Activated T-helper 1 cell treated with anti-CD3 and anti-CD28 coated beads, Interleukin-12 subunit alpha, Interleukin-12 subunit beta, Interleukin-2, Interleukin-4 antibody, amounts not matched to agents 30 ng/mL and 10 ng/mL and 1 ng/mL, durations not matched to agents 14 hours and 24 hours and 36 hours (primary cell): ENCODE data around the gene CCDC51. TPM values are rescaled to one million over a fixed set of nuclear protein-coding genes. Genes with fewer than 3 reads are reported as not detected.

Experiments
- DNase-seq: peaks from one replicate; pipeline ENCODE4 v3.0.0; 2021; ENCODE audit warnings: low spot score
- H3K27ac Mint-ChIP-seq: one replicate; pipeline ENCODE4 v1.8.0; 2021; ENCODE audit warnings: mild to moderate bottlenecking, mixed read lengths
- H3K27me3 Mint-ChIP-seq: one replicate; pipeline ENCODE4 v1.8.0; 2022; ENCODE audit warnings: mild to moderate bottlenecking, moderate library complexity, mixed read lengths; ENCODE audit not compliant: insufficient read depth
- H3K36me3 Mint-ChIP-seq: one replicate; pipeline ENCODE4 v1.8.0; 2021; ENCODE audit warnings: low read depth, mixed read lengths
- H3K4me1 Mint-ChIP-seq: one replicate; pipeline ENCODE4 v1.8.0; 2021; ENCODE audit warnings: low read depth, mixed read lengths
- H3K4me3 Mint-ChIP-seq: one replicate; pipeline ENCODE4 v1.8.0; 2021; ENCODE audit warnings: mild to moderate bottlenecking, moderate library complexity, mixed read lengths
- H3K9me3 Mint-ChIP-seq: one replicate; pipeline ENCODE4 v1.8.0; 2021; ENCODE audit warnings: mixed read lengths
- intact Hi-C: fragments of 100-400 bp; cut with micrococcal nuclease; formaldehyde crosslinking; loops from one replicate; pipeline ENCODE4 v1.15.1; 2024
- total RNA-seq: library from RNA; stranded (reverse); gene quantifications from 2 replicates; pipeline ENCODE4 v1.2.3, GENCODE V29; 2022

The CCDC51 gene
- total RNA-seq, 1 donor from 2014 or later = 26.3 TPM

DNA sequence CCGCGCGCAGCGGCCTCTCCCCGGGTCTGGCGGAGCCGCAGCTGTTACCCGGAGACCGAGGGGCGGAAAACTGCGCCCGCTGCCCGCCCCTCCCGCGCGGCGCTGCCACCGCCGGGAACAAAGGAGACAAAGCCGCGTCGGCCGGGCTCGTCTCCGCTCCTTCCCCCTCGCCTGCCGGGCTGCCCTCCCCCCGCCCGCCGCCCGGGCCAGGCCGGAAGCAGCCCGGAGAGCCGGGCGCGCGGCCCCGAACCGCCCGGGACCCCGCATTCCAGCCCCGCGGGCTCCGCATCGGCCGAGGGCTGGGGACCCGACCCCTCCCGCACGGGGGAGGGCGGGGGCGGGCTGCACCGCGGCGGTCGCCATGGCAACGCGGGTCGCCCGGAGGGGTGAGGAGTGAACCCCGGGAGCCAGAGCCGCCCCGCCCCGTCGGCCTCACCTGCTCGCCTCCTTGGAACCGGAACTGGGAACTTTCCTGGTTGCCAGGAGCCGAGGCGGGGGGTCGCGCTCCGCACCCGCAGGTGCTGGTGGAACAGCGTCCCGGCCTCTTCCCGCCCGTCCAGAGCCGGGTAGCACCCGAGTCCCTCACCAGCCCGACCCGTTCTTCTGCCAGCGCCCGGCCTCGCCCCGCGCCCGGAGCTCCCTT lies 10.5 kb downstream of the CCDC51 start:
- DNase-seq = peak; percentile 50
- Mint-ChIP-seq H3K4me1 (peaks cover 20% of the 10 kb centered on the region), H3K27me3 (peaks cover 16% of the 10 kb centered on the region), H3K27ac (no peak overlapping the region), H3K4me3 (peak overlapping the region; percentile 83), H3K36me3 (peaks cover 13% of the 10 kb centered on the region), H3K9me3 (no peaks in the 10 kb centered on the region)
- intact Hi-C loops = no loop called here

DNA sequence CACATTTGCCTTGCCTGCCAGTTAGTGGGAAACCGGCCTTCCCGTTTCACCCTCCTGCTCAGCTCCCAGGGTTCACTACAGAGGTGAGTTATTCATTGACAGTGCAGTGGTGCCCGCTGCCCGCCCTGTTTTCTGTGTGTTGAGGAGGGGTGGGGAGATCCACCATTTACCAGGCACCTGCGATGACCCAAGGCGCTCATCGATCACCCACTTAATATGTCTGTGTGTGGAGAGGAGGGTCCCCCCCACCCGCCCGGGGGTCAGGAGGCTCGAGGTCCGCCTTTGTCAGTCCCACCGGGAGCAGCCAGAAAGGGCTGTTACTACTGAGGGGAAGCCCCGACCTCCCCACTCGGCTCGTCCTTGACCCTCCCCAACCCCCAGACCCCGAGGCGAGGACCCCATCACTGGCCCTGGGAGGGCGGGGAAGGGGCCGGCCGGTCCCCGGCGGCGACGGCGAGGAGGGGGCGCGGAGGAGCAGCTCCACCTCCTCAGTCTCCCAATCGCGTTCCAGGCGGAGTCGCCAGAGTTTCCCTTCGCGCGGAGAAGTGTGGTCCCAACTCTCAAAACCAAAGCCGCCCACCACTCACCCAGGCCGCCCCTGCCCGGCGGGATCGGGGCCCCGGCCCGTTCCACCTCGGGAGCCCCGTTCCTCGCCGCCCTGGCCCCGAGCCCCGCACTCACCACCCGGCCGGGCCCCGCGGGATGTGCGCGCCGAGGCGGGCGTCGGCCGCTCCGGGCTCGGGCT lies 11.2 kb downstream of the CCDC51 start:
- no peak for DNase-seq
- Mint-ChIP-seq H3K27ac (no peak overlapping the region), H3K4me3 (peak overlapping the region; percentile 65), H3K9me3 (no peaks in the 10 kb centered on the region), H3K36me3 (peaks cover 13% of the 10 kb centered on the region), H3K27me3 (peaks cover 16% of the 10 kb centered on the region), H3K4me1 (peaks cover 20% of the 10 kb centered on the region)
- intact Hi-C loops = no loop called here

GRCh38 chr3:48428088-48428571 lies 11.8 kb downstream of the CCDC51 start:
- Mint-ChIP-seq H3K9me3 (no peaks in the 10 kb centered on the region), H3K4me1 (peaks cover 20% of the 10 kb centered on the region), H3K4me3 (peak overlapping the region; percentile 65), H3K27ac (no peak overlapping the region), H3K27me3 (peaks cover 18% of the 10 kb centered on the region), H3K36me3 (peaks cover 13% of the 10 kb centered on the region)
- DNase-seq = no peak
- intact Hi-C loops = no loop called here

DNA sequence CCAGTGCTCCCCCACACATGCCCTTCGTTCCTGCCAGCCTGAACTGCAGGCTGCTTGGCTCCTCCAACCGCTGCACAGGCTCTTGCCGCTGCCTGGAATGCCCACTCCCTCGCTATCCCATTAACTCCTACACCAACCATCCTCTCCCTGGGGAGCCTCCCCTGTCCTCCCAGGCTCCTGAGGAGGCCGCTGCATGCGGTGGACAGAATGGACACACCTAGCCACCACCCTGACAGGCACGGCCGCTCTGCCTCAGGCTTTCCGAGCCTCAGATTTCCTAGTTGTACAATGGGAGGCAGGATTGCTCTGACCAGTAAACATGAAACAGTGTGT lies 12.3 kb downstream of the CCDC51 start:
- Mint-ChIP-seq H3K9me3 (no peaks in the 10 kb centered on the region), H3K4me1 (peaks cover 20% of the 10 kb centered on the region), H3K27me3 (peaks cover 19% of the 10 kb centered on the region), H3K27ac (no peak overlapping the region), H3K4me3 (peak overlapping the region; percentile 65), H3K36me3 (peaks cover 13% of the 10 kb centered on the region)
- DNase-seq = no peak
- intact Hi-C loops = no loop called here

GRCh38 chr3:48426944-48427629 lies 12.8 kb downstream of the CCDC51 start:
- DNase-seq = no peak
- Mint-ChIP-seq H3K27me3 (peaks cover 19% of the 10 kb centered on the region), H3K27ac (no peak overlapping the region), H3K4me3 (no peak overlapping the region), H3K36me3 (peaks cover 9% of the 10 kb centered on the region), H3K9me3 (no peaks in the 10 kb centered on the region), H3K4me1 (peaks cover 20% of the 10 kb centered on the region)
- intact Hi-C loops = no loop called here

- Mint-ChIP-seq H3K4me3 (no peak overlapping the region), H3K27me3 (peaks cover 19% of the 10 kb centered on the region)
These were observed 13.5 kb downstream of the CCDC51 start for GRCh38 chr3:48426401-48426909.

GRCh38 chr3:48425281-48425812 lies 14.6 kb downstream of the CCDC51 start:
- Mint-ChIP-seq H3K36me3 (no peaks in the 10 kb centered on the region), H3K27ac (no peak overlapping the region), H3K4me3 (no peak overlapping the region), H3K9me3 (no peaks in the 10 kb centered on the region), H3K4me1 (peaks cover 4% of the 10 kb centered on the region), H3K27me3 (peaks cover 19% of the 10 kb centered on the region)
- no peak for DNase-seq
- intact Hi-C loops = no loop called here

More at GRCh38 chr3:48426401-48426909, 13.5 kb downstream of the CCDC51 start:
- intact Hi-C loops = no loop called here
- Mint-ChIP-seq H3K27ac (no peak overlapping the region), H3K4me1 (peaks cover 16% of the 10 kb centered on the region), H3K9me3 (no peaks in the 10 kb centered on the region), H3K36me3 (peaks cover 5% of the 10 kb centered on the region)
- no peak for DNase-seq

GRCh38 chr3:48423883-48424695 lies 15.8 kb downstream of the CCDC51 start:
- intact Hi-C loops = no loop called here
- Mint-ChIP-seq H3K27me3 (peaks cover 19% of the 10 kb centered on the region), H3K4me3 (no peak overlapping the region), H3K9me3 (no peaks in the 10 kb centered on the region), H3K4me1 (no peaks in the 10 kb centered on the region), H3K27ac (no peak overlapping the region), H3K36me3 (no peaks in the 10 kb centered on the region)
- DNase-seq = no peak

DNA sequence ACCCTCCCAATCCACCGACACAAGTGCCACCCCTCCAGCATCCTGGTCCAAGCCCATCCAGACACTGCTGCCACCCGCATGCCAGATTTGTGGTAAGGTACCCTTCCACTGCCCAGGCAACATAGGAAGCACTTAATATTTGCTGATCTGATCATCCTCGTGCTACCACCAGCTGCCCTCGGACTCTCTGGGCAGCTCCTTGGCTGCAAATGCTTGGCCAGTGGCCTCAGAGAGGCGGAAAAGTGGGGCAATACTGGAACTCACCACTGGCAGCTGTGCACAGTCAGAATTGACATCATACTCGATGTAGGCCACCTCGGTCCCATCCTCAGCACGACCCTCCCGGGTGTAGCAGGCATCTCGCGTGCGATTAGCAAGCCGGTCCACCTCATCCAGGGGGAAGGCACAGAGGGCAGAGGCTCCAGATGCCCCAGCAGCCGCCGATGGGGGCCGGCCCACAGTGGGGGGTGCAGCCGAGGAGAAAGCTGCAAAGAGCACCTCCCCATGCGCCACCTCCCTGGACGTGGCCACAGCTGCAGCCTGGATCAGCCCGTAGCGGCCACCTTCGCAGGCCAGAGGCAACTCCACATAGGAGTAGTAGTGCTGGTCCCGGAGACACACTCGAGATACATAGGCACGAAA lies 16.6 kb downstream of the CCDC51 start:
- H3K9me3 Mint-ChIP-seq = no peaks in the 10 kb centered on the region
- no peak overlapping the region for H3K4me3 Mint-ChIP-seq
- intact Hi-C loops = no loop called here
- H3K27me3 Mint-ChIP-seq = peaks cover 18% of the 10 kb centered on the region
- DNase-seq = no peak
- no peaks in the 10 kb centered on the region for H3K36me3 Mint-ChIP-seq
- no peaks in the 10 kb centered on the region for H3K4me1 Mint-ChIP-seq
- H3K27ac Mint-ChIP-seq = peak overlapping the region; percentile 44

- no peak overlapping the region for H3K27ac Mint-ChIP-seq
- peaks cover 12% of the 10 kb centered on the region for H3K27me3 Mint-ChIP-seq
These were observed 17.2 kb downstream of the CCDC51 start for GRCh38 chr3:48422681-48423080.

GRCh38 chr3:48422272-48422671 lies 17.6 kb downstream of the CCDC51 start:
- Mint-ChIP-seq H3K4me1 (no peaks in the 10 kb centered on the region), H3K27me3 (peaks cover 8% of the 10 kb centered on the region), H3K36me3 (no peaks in the 10 kb centered on the region), H3K9me3 (no peaks in the 10 kb centered on the region), H3K4me3 (no peak overlapping the region), H3K27ac (no peak overlapping the region)
- DNase-seq = no peak
- intact Hi-C loops = no loop called here

More at GRCh38 chr3:48422681-48423080, 17.2 kb downstream of the CCDC51 start:
- intact Hi-C loops = no loop called here
- Mint-ChIP-seq H3K4me3 (no peak overlapping the region), H3K9me3 (no peaks in the 10 kb centered on the region), H3K36me3 (no peaks in the 10 kb centered on the region), H3K4me1 (no peaks in the 10 kb centered on the region)
- DNase-seq = no peak

GRCh38 chr3:48420561-48420960 lies 19.4 kb downstream of the CCDC51 start:
- H3K27me3 Mint-ChIP-seq = peaks cover 3% of the 10 kb centered on the region
- H3K4me3 Mint-ChIP-seq = no peak overlapping the region
- no peak overlapping the region for H3K27ac Mint-ChIP-seq
- no peaks in the 10 kb centered on the region for H3K36me3 Mint-ChIP-seq
- intact Hi-C loops = no loop called here
- no peak for DNase-seq
- H3K4me1 Mint-ChIP-seq = no peaks in the 10 kb centered on the region
- H3K9me3 Mint-ChIP-seq = no peaks in the 10 kb centered on the region
